Astrocyte (in vitro differentiated cells and primary cell): ENCODE results near the gene SFTPD. TPM values are rescaled to one million over a fixed set of nuclear protein-coding genes. Genes with fewer than 3 reads are reported as not detected.
"Not testable (repeated sequence)": the region's sequence is repeated elsewhere in the genome, so short reads cannot be mapped to it uniquely, and the experiment has no call there.

ENCODE experiments used
- DNase-seq: peaks from one replicate; pipeline ENCODE4 v3.0.0-alpha.2; 2010; ENCODE audit warnings: low read depth
- FAIRE-seq: peaks from 2 replicates; lab custom pipeline; 2011; peaks lifted over from hg19 to GRCh38; lab: Jason Lieb, UNC
- H2AFZ ChIP-seq: 2 replicates; pipeline ENCODE4 v1.6.0; 2012; ENCODE audit warnings: low read depth, low read length, inconsistent platforms
- H3K27ac ChIP-seq: 2 replicates; pipeline ENCODE4 v1.5.1; 2011; ENCODE audit warnings: low read depth, low read length, inconsistent platforms
- H3K27me3 ChIP-seq: 2 replicates; pipeline ENCODE4 v1.6.0; 2011; ENCODE audit warnings: low read length, inconsistent platforms; ENCODE audit not compliant: insufficient read depth
- H3K36me3 ChIP-seq: 2 replicates; pipeline ENCODE4 v1.5.1; 2011; ENCODE audit warnings: low read length, inconsistent platforms; ENCODE audit not compliant: insufficient read depth
- H3K4me1 ChIP-seq: 2 replicates; pipeline ENCODE4 v1.5.1; 2011; ENCODE audit warnings: low read length, inconsistent platforms; ENCODE audit not compliant: insufficient read depth
- H3K4me2 ChIP-seq: 2 replicates; pipeline ENCODE4 v1.6.0; 2012; ENCODE audit warnings: low read length, inconsistent platforms
- H3K4me3 ChIP-seq: 2 replicates; pipeline ENCODE4 v1.5.1; 2011; ENCODE audit warnings: low read depth, mild to moderate bottlenecking, low read length, inconsistent platforms; ENCODE audit not compliant: insufficient read depth
- H3K79me2 ChIP-seq: 2 replicates; pipeline ENCODE4 v1.6.0; 2012; ENCODE audit warnings: mild to moderate bottlenecking, low read length, inconsistent platforms; ENCODE audit not compliant: insufficient read depth
- H3K9ac ChIP-seq: 2 replicates; pipeline ENCODE4 v1.6.0; 2012; ENCODE audit warnings: mild to moderate bottlenecking, low read length, inconsistent platforms
- H3K9me3 ChIP-seq: 2 replicates; pipeline ENCODE4 v1.5.1; 2012; ENCODE audit warnings: low read depth, mild to moderate bottlenecking, low read length, inconsistent platforms; ENCODE audit not compliant: insufficient read depth
- H4K20me1 ChIP-seq: 2 replicates; pipeline ENCODE4 v1.6.0; 2012; ENCODE audit warnings: low read length, inconsistent platforms; ENCODE audit not compliant: insufficient read depth
- H3K27ac Mint-ChIP-seq: one replicate; pipeline ENCODE4 v1.8.0; 2021; ENCODE audit warnings: mild to moderate bottlenecking, mixed read lengths; ENCODE audit not compliant: unreplicated experiment
- H3K27me3 Mint-ChIP-seq: one replicate; pipeline ENCODE4 v1.8.0; 2021; ENCODE audit warnings: low read depth, mixed read lengths; ENCODE audit not compliant: unreplicated experiment
- H3K36me3 Mint-ChIP-seq: one replicate; pipeline ENCODE4 v1.8.0; 2021; ENCODE audit warnings: low read depth, mixed read lengths; ENCODE audit not compliant: unreplicated experiment
- H3K4me1 Mint-ChIP-seq: one replicate; pipeline ENCODE4 v1.8.0; 2021; ENCODE audit warnings: low read depth, mixed read lengths; ENCODE audit not compliant: unreplicated experiment
- H3K4me3 Mint-ChIP-seq: one replicate; pipeline ENCODE4 v1.8.0; 2021; ENCODE audit warnings: mild to moderate bottlenecking, moderate library complexity, mixed read lengths; ENCODE audit not compliant: unreplicated experiment
- H3K9me3 Mint-ChIP-seq: one replicate; pipeline ENCODE4 v1.8.0; 2021; ENCODE audit warnings: mild to moderate bottlenecking, mixed read lengths; ENCODE audit not compliant: unreplicated experiment
- CTCF ChIP-seq: IDR thresholded peaks from 2 replicates; pipeline ENCODE4 v1.5.1; 2011; ENCODE audit warnings: low read depth, mild to moderate bottlenecking, inconsistent platforms, low read length, moderate library complexity; ENCODE audit not compliant: insufficient read depth
- EZH2 ChIP-seq: IDR thresholded peaks from 2 replicates; pipeline ENCODE4 v1.6.1; 2012; ENCODE audit warnings: mild to moderate bottlenecking, low read length, inconsistent platforms; ENCODE audit not compliant: insufficient read depth
- total RNA-seq: library from RNA; stranded (reverse); gene quantifications from 2 replicates; pipeline ENCODE4 v1.2.1, GENCODE V29; 2021

Gene SFTPD
- total RNA-seq, 1 donor from 2014 or later, result 0.27 TPM

- TF ChIP-seq CTCF (no peak), EZH2 (no peak)
- H3K36me3 Mint-ChIP-seq, result no peaks in the 10 kb centered on the region
- peaks cover 7% of the 10 kb centered on the region for H3K4me1 Mint-ChIP-seq
- Histone ChIP-seq H3K27me3 (no peaks in the 10 kb centered on the region), H3K4me2 (no peak overlapping the region), H3K36me3 (no peaks in the 10 kb centered on the region), H3K9me3 (no peaks in the 10 kb centered on the region), H3K9ac (no peak overlapping the region), H3K79me2 (no peaks in the 10 kb centered on the region), H3K4me3 (no peak overlapping the region), H4K20me1 (no peaks in the 10 kb centered on the region), H3K27ac (no peak overlapping the region), H2AFZ (no peak overlapping the region), H3K4me1 (no peaks in the 10 kb centered on the region)
- no peak overlapping the region for H3K27ac Mint-ChIP-seq
- FAIRE-seq (no peak), DNase-seq (no peak)
- peaks cover 4% of the 10 kb centered on the region for H3K27me3 Mint-ChIP-seq
- peaks cover 19% of the 10 kb centered on the region for H3K9me3 Mint-ChIP-seq
- peak overlapping the region; percentile 61 for H3K4me3 Mint-ChIP-seq
These were observed 45.7 kb upstream of the SFTPD start for GRCh38 chr10:79994556-79994955.

- not testable (repeated sequence) for H2AFZ ChIP-seq, H3K36me3 ChIP-seq, DNase-seq, H3K27ac ChIP-seq, H3K9me3 ChIP-seq, H3K4me3 Mint-ChIP-seq, H3K36me3 Mint-ChIP-seq, H3K4me2 ChIP-seq, H3K27me3 Mint-ChIP-seq, H3K4me3 ChIP-seq, H3K9ac ChIP-seq, H3K4me1 ChIP-seq, H3K27ac Mint-ChIP-seq, H4K20me1 ChIP-seq, FAIRE-seq, H3K79me2 ChIP-seq
- Mint-ChIP-seq H3K9me3 (peaks cover 14% of the 10 kb centered on the region), H3K4me1 (peaks cover 12% of the 10 kb centered on the region)
- H3K27me3 ChIP-seq, result peaks cover 12% of the 10 kb centered on the region
These were observed 39.3 kb upstream of the SFTPD start for GRCh38 chr10:79988199-79988598.

- H3K36me3 ChIP-seq, H3K9me3 Mint-ChIP-seq, H4K20me1 ChIP-seq, H3K4me2 ChIP-seq, H3K4me1 ChIP-seq, H3K9ac ChIP-seq, FAIRE-seq, H3K4me3 Mint-ChIP-seq, H3K79me2 ChIP-seq, H3K4me3 ChIP-seq, H3K36me3 Mint-ChIP-seq, H2AFZ ChIP-seq, H3K27ac ChIP-seq, H3K9me3 ChIP-seq, DNase-seq, H3K27ac Mint-ChIP-seq: not testable (repeated sequence)
- H3K27me3 Mint-ChIP-seq, result peaks cover 12% of the 10 kb centered on the region
- peaks cover 22% of the 10 kb centered on the region for H3K27me3 ChIP-seq
- H3K4me1 Mint-ChIP-seq, result peaks cover 12% of the 10 kb centered on the region
These were observed 37.8 kb upstream of the SFTPD start for GRCh38 chr10:79986661-79987060.
